MCF 10A (cell line): ENCODE measurements around the gene CYGB. TPM values are rescaled to one million over a fixed set of nuclear protein-coding genes. Genes with fewer than 3 reads are reported as not detected.

Source experiments
- BruUV-seq: library from RNA; stranded (reverse); fragments of 400-500 nt; replicated peaks from 2 replicates; lab custom pipeline; 2021; lab: Mats Ljungman, UMichigan
- CTCF ChIA-PET: fragments of 300-600 bp; sonication (Branson Sonifier 250); formaldehyde crosslinking; extraction: SDS; loops from one replicate; lab custom pipeline; 2021; ENCODE audit warnings: antibody characterized with exemption, inconsistent platforms; lab: Yijun Ruan, JAX
- POLR2A ChIA-PET: fragments of 300-600, 350-650 bp; sonication (Branson Sonifier 250); formaldehyde crosslinking; extraction: SDS; loops from one replicate; lab custom pipeline; 2020; ENCODE audit warnings: antibody characterized with exemption, inconsistent platforms; lab: Yijun Ruan, JAX
- DNase-seq: peaks from one replicate; pipeline ENCODE4 v3.0.0-alpha.2; 2018; ENCODE audit not compliant: unreplicated experiment
- H3K27ac Mint-ChIP-seq: one replicate; pipeline ENCODE4 v1.8.0; 2022; ENCODE audit warnings: mild to moderate bottlenecking, low read depth, mixed read lengths; ENCODE audit not compliant: unreplicated experiment
- H3K27me3 Mint-ChIP-seq: one replicate; pipeline ENCODE4 v1.8.0; 2022; ENCODE audit warnings: mixed read lengths; ENCODE audit not compliant: insufficient read depth, unreplicated experiment
- H3K36me3 Mint-ChIP-seq: one replicate; pipeline ENCODE4 v1.8.0; 2022; ENCODE audit warnings: mild to moderate bottlenecking, moderate library complexity, mixed read lengths; ENCODE audit not compliant: insufficient read depth, unreplicated experiment
- H3K4me1 Mint-ChIP-seq: one replicate; pipeline ENCODE4 v1.8.0; 2022; ENCODE audit warnings: mixed read lengths; ENCODE audit not compliant: insufficient read depth, unreplicated experiment
- H3K4me3 Mint-ChIP-seq: one replicate; pipeline ENCODE4 v1.8.0; 2022; ENCODE audit warnings: mild to moderate bottlenecking, moderate library complexity, mixed read lengths; ENCODE audit not compliant: unreplicated experiment
- H3K9me3 Mint-ChIP-seq: one replicate; pipeline ENCODE4 v1.8.0; 2022; ENCODE audit warnings: mixed read lengths; ENCODE audit not compliant: unreplicated experiment
- CTCF ChIP-seq: fragments of 200-600 bp; IDR thresholded peaks from one replicate; pipeline ENCODE4 v1.8.0; 2022; ENCODE audit warnings: antibody characterized with exemption, mild to moderate bottlenecking; ENCODE audit not compliant: unreplicated experiment
- intact Hi-C: fragments of 100-400 bp; cut with micrococcal nuclease; formaldehyde crosslinking; loops from 2 replicates; pipeline ENCODE4 v1.14.1; 2022
- total RNA-seq: library from RNA; stranded (reverse); gene quantifications from 2 replicates; pipeline ENCODE4 v1.2.3, GENCODE V29; 2022

The CYGB gene
- total RNA-seq, 1 experiment from 2014 or later = not detected

GRCh38 chr17:76477576-76477975 lies 59.9 kb downstream of the CYGB start:
- DNase-seq = no peak
- ChIA-PET POLR2A (interaction anchor here (0.8 to 2.2 kb wide), 3 partner anchors 8 to 256 kb away, joined by 3 to 5 read pairs (median 4); no protein-coding TSS in a partner anchor), CTCF (interaction anchor here (0.6 to 1.9 kb wide), 7 partner anchors 11 to 79 kb away, joined by 3 to 7 read pairs (median 5); partner anchors contain the start of gene AANAT)
- Mint-ChIP-seq H3K9me3 (no peaks in the 10 kb centered on the region), H3K36me3 (peaks cover 27% of the 10 kb centered on the region), H3K27me3 (no peaks in the 10 kb centered on the region), H3K27ac (no peak overlapping the region), H3K4me1 (no peaks in the 10 kb centered on the region), H3K4me3 (no peak overlapping the region)
- no peak for TF ChIP-seq CTCF
- intact Hi-C loops = no loop called here
- BruUV-seq = no TSS peak

Other genes with a start within 250 kb of the CYGB start
- gene QRICH2, start 229.4 kb downstream of the CYGB start, total RNA-seq = 0.56 and 3.2 TPM in 2 replicates
- gene PRPSAP1, start 183.8 kb downstream of the CYGB start, total RNA-seq = 25.9 and 42.3 TPM in 2 replicates
- 7.1 and 12.6 TPM in 2 replicates for gene SPHK1, start 153.1 kb downstream of the CYGB start, total RNA-seq
- 16.2 and 19.5 TPM in 2 replicates for gene UBE2O, start 84.6 kb downstream of the CYGB start, total RNA-seq
- gene AANAT, start 70.1 kb downstream of the CYGB start, total RNA-seq = not detected in 2 replicates
- 17.5 and 33.4 TPM in 2 replicates for gene RHBDF2, start 36.3 kb downstream of the CYGB start, total RNA-seq
- gene PRCD, start 2.3 kb upstream of the CYGB start, total RNA-seq = not detected in 2 replicates
- 5.0 and 7.7 TPM in 2 replicates for gene ST6GALNAC2, start 48.2 kb upstream of the CYGB start, total RNA-seq
- not detected in 2 replicates for gene ST6GALNAC1, start 106.0 kb upstream of the CYGB start, total RNA-seq
- 33.6 and 35.1 TPM in 2 replicates for gene MXRA7, start 173.3 kb upstream of the CYGB start, total RNA-seq
- gene JMJD6, start 188.9 kb upstream of the CYGB start, total RNA-seq = 29.4 and 45.8 TPM in 2 replicates
- gene METTL23, start 189.1 kb upstream of the CYGB start, total RNA-seq = 35.1 and 37.1 TPM in 2 replicates
- gene SRSF2, start 199.6 kb upstream of the CYGB start, total RNA-seq = 161 and 168 TPM in 2 replicates
- gene MFSD11, start 200.4 kb upstream of the CYGB start, total RNA-seq = 11.6 and 13.8 TPM in 2 replicates